GM12891 (cell line): ENCODE measurements around the gene AMFR.

ENCODE experiments used
- POLR2A ChIP-seq: IDR thresholded peaks from 2 replicates; pipeline ENCODE4 v1.6.1; 2011; ENCODE audit warnings: low read depth, low read length, control low read depth
- POLR2AphosphoS5 ChIP-seq: IDR thresholded peaks from 2 replicates; pipeline ENCODE4 v1.6.1; 2011; ENCODE audit warnings: low read depth, low read length, control low read depth

DNA sequence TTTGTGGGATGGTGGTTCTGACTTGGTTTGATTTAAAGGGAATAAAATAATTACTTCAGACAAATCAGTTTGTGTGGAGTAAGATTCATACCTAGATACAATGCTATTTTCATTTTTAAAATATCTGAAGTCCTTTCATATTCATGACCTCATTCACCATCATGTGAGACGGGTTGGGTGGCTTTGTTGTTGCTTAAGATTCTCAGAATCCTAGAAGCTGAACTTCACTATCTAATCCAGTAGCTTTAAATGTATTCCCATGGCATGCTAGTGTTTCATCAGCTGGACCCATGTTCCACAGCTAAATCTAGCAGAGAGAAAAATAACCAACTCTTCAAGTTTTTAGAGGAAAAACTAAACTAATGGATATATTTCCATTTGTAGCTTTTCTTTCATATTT, 2.7 kb upstream of the AMFR start:
- TF ChIP-seq POLR2AphosphoS5 (no peak), POLR2A (no peak)
